H1 (cell line): Measurements from ENCODE around the gene FGF19. TPM values are rescaled to one million over a fixed set of nuclear protein-coding genes. Genes with fewer than 3 reads are reported as not detected.
A peak's percentile ranks its signal among the peaks of the same experiment; 100 is the strongest.

Experiments used
- CTCF ChIA-PET: fragments of 300-600 bp; sonication (Branson Sonifier 250); formaldehyde crosslinking; loops from one replicate; lab custom pipeline; 2021; ENCODE audit not compliant: partially characterized antibody; lab: Charles Lee
- POLR2A ChIA-PET: fragments of 300-600 bp; sonication (Branson Sonifier 250); formaldehyde crosslinking; loops from one replicate; lab custom pipeline; 2021; ENCODE audit warnings: inconsistent platforms; ENCODE audit not compliant: partially characterized antibody; lab: Charles Lee
- DNase-seq, 2 experiments: peaks; one replicate each; pipeline versions ENCODE4 v3.0.0 to v3.0.0-alpha.2; 2010 to 2022; ENCODE audit warnings: low spot score in 2 of 2, low read depth in 1 of 2, mixed read lengths in 1 of 2
- FAIRE-seq: peaks from 2 replicates; lab custom pipeline; 2011; peaks lifted over from hg19 to GRCh38; lab: Jason Lieb, UNC
- H2AFZ ChIP-seq: 2 replicates; pipeline ENCODE4 v1.8.1; 2012; ENCODE audit warnings: low read length, inconsistent platforms
- H2AK5ac ChIP-seq: 2 replicates; pipeline ENCODE4 v1.6.1; 2013; ENCODE audit warnings: low read depth, low read length
- H2BK120ac ChIP-seq: replicated peaks from 2 replicates; pipeline ENCODE3; 2013; ENCODE audit warnings: low read depth, low read length, inconsistent platforms
- H2BK12ac ChIP-seq: 2 replicates; pipeline ENCODE4 v1.6.1; 2013; ENCODE audit warnings: low read depth, low read length
- H2BK15ac ChIP-seq: 2 replicates; pipeline ENCODE4 v1.6.1; 2013; ENCODE audit warnings: low read length
- H2BK20ac ChIP-seq: 2 replicates; pipeline ENCODE4 v1.6.1; 2013; ENCODE audit warnings: low read length
- H2BK5ac ChIP-seq: 2 replicates; pipeline ENCODE4 v1.6.1; 2013; ENCODE audit warnings: low read depth, low read length
- H3K14ac ChIP-seq: 2 replicates; pipeline ENCODE4 v1.6.1; 2013; ENCODE audit warnings: inconsistent platforms; ENCODE audit not compliant: insufficient read length
- H3K18ac ChIP-seq: 2 replicates; pipeline ENCODE4 v1.6.1; 2013; ENCODE audit warnings: low read length; ENCODE audit errors: extremely low read depth
- H3K23ac ChIP-seq: 2 replicates; pipeline ENCODE4 v1.6.1; 2013; ENCODE audit warnings: inconsistent platforms; ENCODE audit not compliant: insufficient read length
- H3K23me2 ChIP-seq: 2 replicates; pipeline ENCODE4 v1.6.1; 2013; ENCODE audit warnings: low read depth, low read length
- H3K27ac ChIP-seq: 2 replicates; pipeline ENCODE4 v1.6.1; 2011; ENCODE audit warnings: low read depth, low read length, inconsistent platforms
- H3K27me3 ChIP-seq, 4 experiments: replicated peaks in 1 of 4; 1 replicate in 1 of 4; 2 replicates in 3 of 4; pipeline versions ENCODE4 v1.6.1 to v1.8.1; 2011 to 2013; ENCODE audit warnings: low read length in 3 of 4, mild to moderate bottlenecking in 3 of 4, inconsistent platforms in 2 of 4, mixed read lengths in 2 of 4, moderate library complexity in 1 of 4; ENCODE audit not compliant: control insufficient read depth in 3 of 4, insufficient read depth in 3 of 4; ENCODE audit errors: extremely low read depth in 1 of 4
- H3K36me3 ChIP-seq, 4 experiments: 2 replicates each; pipeline versions ENCODE4 v1.6.1 to v1.8.1; 2011 to 2013; ENCODE audit warnings: mild to moderate bottlenecking in 4 of 4, low read length in 3 of 4, moderate library complexity in 2 of 4, control low read depth in 1 of 4, inconsistent platforms in 1 of 4; ENCODE audit not compliant: insufficient read depth in 4 of 4, control insufficient read depth in 2 of 4
- H3K4ac ChIP-seq: replicated peaks from 2 replicates; pipeline ENCODE3; 2013; ENCODE audit warnings: low read length, low read depth, mixed read lengths, inconsistent platforms; ENCODE audit not compliant: insufficient read length
- H3K4me1 ChIP-seq, 4 experiments: replicated peaks in 1 of 4; 1 replicate in 1 of 4; 2 replicates in 3 of 4; pipeline versions ENCODE4 v1.6.1 to v1.8.1; 2011 to 2013; ENCODE audit warnings: low read length in 3 of 4, inconsistent platforms in 2 of 4, mixed read lengths in 1 of 4; ENCODE audit not compliant: insufficient read depth in 4 of 4, control insufficient read depth in 3 of 4
- H3K4me2 ChIP-seq, 2 experiments: 2 replicates each; pipeline versions ENCODE4 v1.6.1 to v1.8.1; 2011 to 2013; ENCODE audit warnings: low read depth in 2 of 2, low read length in 2 of 2, control low read depth in 1 of 2, inconsistent platforms in 1 of 2, mild to moderate bottlenecking in 1 of 2; ENCODE audit not compliant: insufficient read depth in 1 of 2
- H3K4me3 ChIP-seq, 4 experiments: fragments of 200-600, 300-600 bp in 1 of 4; sonication (generic), shearing (Covaris generic), sonication (Bioruptor Twin) in 1 of 4; 2 replicates each; pipeline versions ENCODE4 v1.5.1 to v1.8.1; 2011 to 2016; ENCODE audit warnings: low read length in 4 of 4, low read depth in 3 of 4, control low read depth in 2 of 4, inconsistent platforms in 2 of 4, mild to moderate bottlenecking in 2 of 4, mixed read lengths in 1 of 4, moderate library complexity in 1 of 4; ENCODE audit not compliant: insufficient read depth in 2 of 4; ENCODE audit errors: extremely low read depth in 1 of 4
- H3K56ac ChIP-seq: replicated peaks from 2 replicates; pipeline ENCODE3; 2013; ENCODE audit warnings: low read depth, mild to moderate bottlenecking, mixed read lengths, low read length, inconsistent platforms; ENCODE audit not compliant: insufficient read length
- H3K79me1 ChIP-seq: 2 replicates; pipeline ENCODE4 v1.6.1; 2013; ENCODE audit warnings: low read depth, low read length, control low read depth
- H3K79me2 ChIP-seq, 2 experiments: 2 replicates each; pipeline versions ENCODE4 v1.6.1 to v1.8.1; 2012 to 2013; ENCODE audit warnings: low read length in 2 of 2, mild to moderate bottlenecking in 2 of 2, inconsistent platforms in 1 of 2; ENCODE audit not compliant: insufficient read depth in 2 of 2, control insufficient read depth in 1 of 2
- H3K9ac ChIP-seq, 4 experiments: replicated peaks in 1 of 4; 1 replicate in 1 of 4; 2 replicates in 3 of 4; pipeline versions ENCODE4 v1.6.1 to v1.8.1; 2011 to 2013; ENCODE audit warnings: low read depth in 3 of 4, low read length in 3 of 4, control low read depth in 2 of 4, mild to moderate bottlenecking in 2 of 4, moderate library complexity in 2 of 4, inconsistent platforms in 1 of 4; ENCODE audit errors: extremely low read depth in 1 of 4
- H3K9me3 ChIP-seq, 2 experiments: 2 replicates each; pipeline versions ENCODE4 v1.6.1 to v1.8.1; 2012 to 2013; ENCODE audit warnings: mild to moderate bottlenecking in 2 of 2, moderate library complexity in 2 of 2, control low read depth in 1 of 2, inconsistent platforms in 1 of 2, low read depth in 1 of 2, low read length in 1 of 2, mixed read lengths in 1 of 2; ENCODE audit not compliant: insufficient read depth in 2 of 2
- H4K20me1 ChIP-seq, 2 experiments: replicated peaks in 1 of 2; 2 replicates each; pipeline versions ENCODE3 to v1.8.1; 2011 to 2013; ENCODE audit warnings: inconsistent platforms in 2 of 2, low read length in 2 of 2, mild to moderate bottlenecking in 1 of 2; ENCODE audit not compliant: insufficient read depth in 2 of 2, control insufficient read depth in 1 of 2
- H4K5ac ChIP-seq: 2 replicates; pipeline ENCODE4 v1.6.1; 2013; ENCODE audit warnings: low read length, low read depth, mixed read lengths, inconsistent platforms; ENCODE audit not compliant: insufficient read length
- H4K8ac ChIP-seq: 2 replicates; pipeline ENCODE4 v1.8.0; 2013; ENCODE audit warnings: mild to moderate bottlenecking, moderate library complexity, low read length, inconsistent platforms; ENCODE audit not compliant: insufficient read depth; ENCODE audit errors: extremely low read depth
- H4K91ac ChIP-seq: replicated peaks from 2 replicates; pipeline ENCODE3; 2013; ENCODE audit warnings: low read length, mixed read lengths, inconsistent platforms; ENCODE audit not compliant: insufficient read length
- CHD2 ChIP-seq: IDR thresholded peaks from 2 replicates; pipeline ENCODE4 v1.6.1; 2012; ENCODE audit warnings: low read length, improper control_type of control experiment
- EP300 ChIP-seq, 2 experiments: IDR thresholded peaks; 1 replicate in 1 of 2; 2 replicates in 1 of 2; pipeline ENCODE4 v1.6.1; 2011 to 2012; ENCODE audit warnings: low read depth in 2 of 2, low read length in 2 of 2, mild to moderate bottlenecking in 2 of 2, borderline replicate concordance in 1 of 2, inconsistent platforms in 1 of 2, moderate library complexity in 1 of 2
- FOSL1 ChIP-seq: IDR thresholded peaks from 2 replicates; pipeline ENCODE4 v1.6.1; 2011; ENCODE audit warnings: mild to moderate bottlenecking, low read depth, low read length, moderate library complexity; ENCODE audit not compliant: insufficient read depth
- JUND ChIP-seq: IDR thresholded peaks from 2 replicates; pipeline ENCODE4 v1.6.1; 2011; ENCODE audit warnings: mild to moderate bottlenecking, improper control_type of control experiment, low read length
- MAFK ChIP-seq: IDR thresholded peaks from 2 replicates; pipeline ENCODE4 v1.6.1; 2012; ENCODE audit warnings: low read depth, mild to moderate bottlenecking, improper control_type of control experiment, low read length
- NRF1 ChIP-seq: IDR thresholded peaks from 2 replicates; pipeline ENCODE4 v1.6.1; 2011; ENCODE audit warnings: mild to moderate bottlenecking, low read depth, low read length, improper control_type of control experiment
- POU5F1 ChIP-seq: IDR thresholded peaks from 2 replicates; pipeline ENCODE4 v1.6.1; 2011; ENCODE audit warnings: low read depth, mild to moderate bottlenecking, low read length, moderate library complexity
- ZNF274 ChIP-seq: IDR thresholded peaks from 2 replicates; pipeline ENCODE4 v1.7.0; 2012; ENCODE audit warnings: low read length, borderline replicate concordance; ENCODE audit errors: extremely low read depth
- WGBS, 2 experiments: shearing (Covaris generic) in 1 of 2; methylation state at CpG; one replicate each; pipeline versions ENCODE4 v1.1.6 to v1.1.7; 2013 to 2015; ENCODE audit warnings: low lambda C conversion rate in 2 of 2, mixed read lengths in 2 of 2, inconsistent platforms in 1 of 2, low coverage in 1 of 2, missing lambda C conversion rate in 1 of 2; ENCODE audit not compliant: insufficient replicate concordance in 2 of 2, insufficient coverage in 1 of 2, insufficient read length in 1 of 2; ENCODE audit errors: extremely low coverage in 1 of 2, missing lambda C conversion rate in 1 of 2; 5-methylcytosine and 5-hydroxymethylcytosine counted together
- polyA plus RNA-seq, 7 experiments: library from polyadenylated mRNA; depleted of rRNA in 3 of 7; stranded (reverse) in 5 of 7; unstranded in 2 of 7; fragments of >200 nt in 5 of 7; fragments of 200-250 nt in 2 of 7; gene quantifications; 1 replicate in 5 of 7; 2 replicates in 1 of 7; 4 replicates in 1 of 7; pipeline versions ENCODE4 v1.2.1 to v1.2.3, GENCODE V29; 2011 to 2013; ENCODE audit warnings: missing spikeins in 2 of 7, mixed read lengths in 2 of 7
- total RNA-seq: library from RNA; stranded (reverse); fragmentation: NEBNext Ultra II Directional; extraction: Animal tissue kit (Norgen Biotek cat#: 25700); gene quantifications from 2 replicates; pipeline ENCODE4 v1.2.1, GENCODE V29; 2021

The FGF19 gene
- total and polyA plus RNA-seq, 2 of the 8 experiments (the other 6 are each of a cell fraction or from before 2014, with no cell fraction given), result 9.6 to 14.8 TPM

DNA sequence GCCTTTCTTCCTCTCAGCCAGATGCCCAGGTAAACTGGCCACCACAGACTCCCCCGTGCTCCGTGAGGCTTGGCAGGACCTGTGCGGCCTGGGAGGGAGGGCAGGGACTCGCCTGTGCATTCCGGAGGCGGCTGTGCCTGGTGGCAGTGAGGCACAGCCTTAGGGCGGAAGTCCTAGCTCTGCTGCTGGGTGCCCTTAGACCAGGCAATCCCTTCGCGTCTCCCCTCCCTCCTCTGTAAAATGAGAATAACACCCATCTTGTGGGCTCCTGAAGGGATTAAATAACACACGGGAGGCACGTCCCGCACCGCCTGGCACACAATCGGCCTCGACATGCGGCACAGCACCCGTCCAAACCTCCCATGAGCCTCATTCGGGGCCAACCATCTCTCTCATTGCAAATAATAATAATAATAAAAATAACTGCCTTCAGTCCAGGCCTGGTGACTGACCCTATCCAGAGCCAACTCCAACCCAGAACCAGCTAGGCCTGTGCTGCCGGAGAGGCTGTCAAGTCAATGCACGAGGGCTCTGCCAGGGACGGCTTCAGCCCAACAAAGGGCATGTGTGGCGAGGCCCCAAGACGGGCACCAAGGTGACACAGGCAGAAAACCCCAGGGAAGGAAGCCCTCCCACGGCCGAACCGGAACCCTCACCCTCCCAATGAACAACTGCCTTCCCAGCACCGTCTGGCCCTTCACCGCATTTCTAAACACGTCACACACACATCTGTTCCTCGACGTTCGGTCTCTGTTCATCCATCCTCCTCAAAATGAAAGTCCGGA lies 36.9 kb downstream of the FGF19 start:
- Histone ChIP-seq H3K23me2 (no peaks in the 10 kb centered on the region), H2AFZ (no peak overlapping the region), H2BK5ac (no peak overlapping the region), H2BK120ac (no peak overlapping the region), H3K27me3 (no peaks in the 10 kb centered on the region), H3K56ac (no peak overlapping the region), H2BK20ac (no peak overlapping the region), H3K79me2 (no peaks in the 10 kb centered on the region), H3K27ac (no peak overlapping the region), H4K91ac (no peak overlapping the region), H3K18ac (no peak overlapping the region), H3K4me3 (no peak overlapping the region), H3K9me3 (no peaks in the 10 kb centered on the region), H4K8ac (peak overlapping the region; percentile 36; the same call in 1 of the 2 replicates), H2BK12ac (no peak overlapping the region), H3K9ac (no peak overlapping the region), H3K23ac (no peak overlapping the region), H4K5ac (no peak overlapping the region), H2AK5ac (no peak overlapping the region), H3K4me1 (no peaks in the 10 kb centered on the region), H3K4me2 (no peak overlapping the region), H3K79me1 (0 out of 2 replicates have a peak, but pooled peaks cover 3% of the 10 kb centered on the region), H3K36me3 (peaks cover under 1 to 17% (median 6%) of the 10 kb centered on the region in 4 experiments; a peak in 7 of 8 replicates), H2BK15ac (no peak overlapping the region), H3K4ac (no peak overlapping the region), H3K14ac (no peak overlapping the region), H4K20me1 (peaks cover 1 to 3% of the 10 kb centered on the region in 2 experiments)
- WGBS, 2 experiments, result 91% methylated on average over 29 of the region's 33 CpGs; no CpG with 5 or more reads in 1 of the 2 experiments
- ChIA-PET POLR2A (interaction anchor here (0.6 to 1.5 kb wide), 6 partner anchors 9 to 590 kb away, joined by 3 to 5 read pairs (median 4); no protein-coding TSS in a partner anchor), CTCF (interaction anchor here (0.8 to 2.7 kb wide), 6 partner anchors 11 to 374 kb away, joined by 3 to 10 read pairs (median 4); no protein-coding TSS in a partner anchor)
- FAIRE-seq (no peak), DNase-seq (no peak)
- TF ChIP-seq EP300 (IDR thresholded peaks at IDR 0.05; ENCODE audit: borderline replicate concordance in 1 of 2, low read depth in 2 of 2, low read length in 2 of 2), result no peak
- TF ChIP-seq POU5F1, result no peak
- no peak for TF ChIP-seq ZNF274
- no peak for TF ChIP-seq NRF1
- TF ChIP-seq MAFK, result no peak
- TF ChIP-seq FOSL1, result no peak
- TF ChIP-seq CHD2, result no peak
- no peak for TF ChIP-seq JUND
